GM12891 (cell line): ENCODE measurements around the gene AGTRAP.

Experiments used
- PAX5 ChIP-seq: IDR thresholded peaks from 2 replicates; pipeline ENCODE4 v1.6.1; 2011; ENCODE audit warnings: low read length, moderate library complexity, mild to moderate bottlenecking; ENCODE audit not compliant: insufficient read depth, severe bottlenecking
- POLR2A ChIP-seq: IDR thresholded peaks from 2 replicates; pipeline ENCODE4 v1.6.1; 2011; ENCODE audit warnings: low read depth, low read length, control low read depth
- POLR2AphosphoS5 ChIP-seq: IDR thresholded peaks from 2 replicates; pipeline ENCODE4 v1.6.1; 2011; ENCODE audit warnings: low read depth, low read length, control low read depth
- TAF1 ChIP-seq: IDR thresholded peaks from 2 replicates; pipeline ENCODE4 v1.6.1; 2011; ENCODE audit warnings: low read depth, low read length, control low read depth

GRCh38 chr1:11786168-11786567, 50.2 kb downstream of the AGTRAP start:
- TF ChIP-seq POLR2A (no peak), TAF1 (no peak), POLR2AphosphoS5 (no peak), PAX5 (no peak)
